Measurements from ENCODE around the gene LRRC17. TPM values are rescaled to one million over a fixed set of nuclear protein-coding genes. Genes with fewer than 3 reads are reported as not detected.

The LRRC17 gene
- polyA plus RNA-seq, 4 donors: 0.27 to 19.9 (median 0.61) TPM; not detected in 1

DNA sequence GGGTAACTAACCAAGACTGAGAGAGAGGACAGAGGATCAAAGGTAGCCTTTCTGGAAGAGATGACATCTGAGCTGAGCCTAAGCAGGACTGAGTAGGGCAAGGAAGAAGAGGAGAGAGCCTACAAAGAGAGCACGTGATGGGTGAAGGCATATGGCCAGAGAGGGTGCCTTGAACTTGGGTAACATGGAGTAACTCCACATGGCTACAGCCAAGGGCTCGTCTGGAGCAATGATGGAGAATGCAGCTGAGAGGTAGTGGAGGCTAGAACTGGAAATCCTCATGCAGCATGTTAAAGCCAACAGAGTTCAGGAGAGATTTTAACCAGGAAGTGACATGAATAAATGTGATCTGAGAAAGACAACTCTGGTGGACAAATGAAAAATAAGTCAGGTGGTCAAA is 77.8 kb downstream of the LRRC17 start:
- FAIRE-seq: no peak
- WGBS, 3 donors: 63 to 82% (median 69%) methylated on average over 2 of the region's 2 CpGs
- no peaks in the 10 kb centered on the region for H3K36me3 ChIP-seq (ENCODE audit: control insufficient read depth in 3 of 3, insufficient read depth in 2 of 3, low read depth in 1 of 3, low read length in 3 of 3)
- no peak for DNase-seq
- H3K27ac ChIP-seq (ENCODE audit: low read depth in 1 of 3, low read length in 2 of 3): no peak overlapping the region
- H3K27me3 ChIP-seq (ENCODE audit: control insufficient read depth in 3 of 3, insufficient read depth in 3 of 3, low read length in 3 of 3): no peaks in the 10 kb centered on the region
- H3K4me1 ChIP-seq (ENCODE audit: control insufficient read depth in 3 of 3, insufficient read depth in 2 of 3, low read depth in 1 of 3, low read length in 2 of 3): peaks cover 0 to 4% (median 4%) of the 10 kb centered on the region in 3 donors
- H3K4me3 ChIP-seq (ENCODE audit: low read depth in 1 of 3, low read length in 3 of 3): no peak overlapping the region
- no peaks in the 10 kb centered on the region for H3K9me3 ChIP-seq (ENCODE audit: control insufficient read depth in 2 of 2, insufficient read depth in 1 of 2, low read depth in 1 of 2, low read length in 1 of 2)

DNA sequence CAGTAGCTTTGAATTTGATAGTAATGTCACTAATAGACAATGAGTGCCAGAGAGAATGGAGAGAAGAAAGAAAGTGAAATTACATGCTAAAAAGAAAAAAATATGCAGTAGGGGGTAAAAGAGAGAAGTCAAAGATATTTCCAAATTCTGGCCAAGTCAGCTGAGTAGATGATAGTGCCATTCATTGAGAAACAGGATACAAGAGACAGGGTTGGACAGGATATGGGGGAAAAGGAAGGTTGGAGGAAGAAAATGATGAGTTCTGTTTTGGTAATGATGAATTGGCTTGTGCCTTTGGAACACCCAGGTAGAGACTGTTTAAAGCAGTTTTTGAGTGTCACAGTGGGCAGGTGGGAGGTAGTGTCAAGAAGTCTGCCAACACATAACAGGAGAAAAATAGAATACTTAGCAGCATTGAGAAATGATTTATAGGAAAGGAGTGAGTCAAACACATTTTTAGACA is 78.3 kb downstream of the LRRC17 start:
- H3K27ac ChIP-seq (ENCODE audit: low read depth in 1 of 3, low read length in 2 of 3): peak overlapping the region in 1 of 3 donors; percentile 36
- no peak for FAIRE-seq
- no peaks in the 10 kb centered on the region for H3K9me3 ChIP-seq (ENCODE audit: control insufficient read depth in 2 of 2, insufficient read depth in 1 of 2, low read depth in 1 of 2, low read length in 1 of 2)
- no peak overlapping the region for H3K4me3 ChIP-seq (ENCODE audit: low read depth in 1 of 3, low read length in 3 of 3)
- no peak for DNase-seq
- peaks cover 0 to 4% (median 4%) of the 10 kb centered on the region in 3 donors for H3K4me1 ChIP-seq (ENCODE audit: control insufficient read depth in 3 of 3, insufficient read depth in 2 of 3, low read depth in 1 of 3, low read length in 2 of 3)
- H3K27me3 ChIP-seq (ENCODE audit: control insufficient read depth in 3 of 3, insufficient read depth in 3 of 3, low read length in 3 of 3): no peaks in the 10 kb centered on the region
- no peaks in the 10 kb centered on the region for H3K36me3 ChIP-seq (ENCODE audit: control insufficient read depth in 3 of 3, insufficient read depth in 2 of 3, low read depth in 1 of 3, low read length in 3 of 3)

DNA sequence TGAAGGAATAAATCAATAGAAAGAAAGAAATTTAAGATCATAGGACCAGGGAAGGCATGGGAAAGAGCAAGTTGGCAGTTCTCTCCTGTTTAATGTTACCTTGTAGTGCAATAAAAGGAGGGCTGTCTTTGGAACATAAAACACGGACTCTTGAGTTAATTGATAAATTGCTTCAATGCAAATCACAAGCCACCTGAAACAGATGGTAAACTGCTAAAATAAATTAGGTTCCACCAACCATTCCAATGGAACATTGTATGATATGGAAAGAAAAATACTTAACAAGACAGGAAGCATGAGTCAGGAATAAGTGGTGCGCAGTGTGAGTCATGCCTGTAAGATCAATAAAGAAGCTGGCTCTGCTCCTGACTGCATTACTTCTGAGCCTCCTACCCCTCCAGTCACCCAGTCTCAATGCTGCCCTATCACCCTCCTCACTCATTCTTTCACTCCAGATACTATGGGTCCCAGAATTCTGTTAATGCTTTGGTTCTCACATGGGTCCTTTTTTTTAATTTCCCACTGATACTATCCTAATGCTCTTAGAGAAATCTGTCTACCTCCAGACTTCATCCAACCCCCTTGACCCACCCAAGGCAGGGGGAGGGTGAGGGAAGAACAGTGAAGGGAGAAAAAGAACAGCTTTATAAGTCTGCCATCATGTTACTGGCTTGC is 78.9 kb downstream of the LRRC17 start:
- WGBS, 3 donors: 22 to 53% (median 52%) methylated on average over 2 of the region's 2 CpGs
- H3K27me3 ChIP-seq (ENCODE audit: control insufficient read depth in 3 of 3, insufficient read depth in 3 of 3, low read length in 3 of 3): no peaks in the 10 kb centered on the region
- peak overlapping the region in 1 of 3 donors; percentile 38 for H3K27ac ChIP-seq (ENCODE audit: low read depth in 1 of 3, low read length in 2 of 3)
- peaks cover 0 to 4% (median 4%) of the 10 kb centered on the region in 3 donors for H3K4me1 ChIP-seq (ENCODE audit: control insufficient read depth in 3 of 3, insufficient read depth in 2 of 3, low read depth in 1 of 3, low read length in 2 of 3)
- H3K36me3 ChIP-seq (ENCODE audit: control insufficient read depth in 3 of 3, insufficient read depth in 2 of 3, low read depth in 1 of 3, low read length in 3 of 3): no peaks in the 10 kb centered on the region
- H3K4me3 ChIP-seq (ENCODE audit: low read depth in 1 of 3, low read length in 3 of 3): no peak overlapping the region
- DNase-seq (peak in 1 of 2 donors; percentile 73), FAIRE-seq (no peak)
- H3K9me3 ChIP-seq (ENCODE audit: control insufficient read depth in 2 of 2, insufficient read depth in 1 of 2, low read depth in 1 of 2, low read length in 1 of 2): no peaks in the 10 kb centered on the region

DNA sequence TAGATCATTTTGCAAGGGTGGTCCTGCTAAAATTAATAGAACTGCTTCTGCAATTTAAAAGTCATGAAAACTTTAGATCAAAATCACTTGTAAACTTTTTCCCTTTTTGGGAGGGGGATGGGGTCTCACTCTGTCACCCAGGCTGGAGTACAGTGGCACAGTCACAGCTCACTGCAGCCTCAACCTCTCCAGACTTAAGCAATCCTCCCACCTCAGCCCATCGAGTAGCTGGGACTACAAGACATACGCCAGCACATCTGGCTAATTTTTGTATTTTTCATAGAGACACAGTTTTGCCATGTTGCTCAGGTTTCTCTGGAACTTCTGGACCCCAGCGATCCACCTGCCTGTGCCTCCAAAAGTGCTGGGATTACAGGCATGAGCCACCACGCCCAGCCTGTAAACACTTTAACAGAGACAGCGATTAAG is 79.7 kb downstream of the LRRC17 start:
- peak overlapping the region in 2 of 3 donors; percentile 9 to 18 for H3K27ac ChIP-seq (ENCODE audit: low read depth in 1 of 3, low read length in 2 of 3)
- H3K27me3 ChIP-seq (ENCODE audit: control insufficient read depth in 3 of 3, insufficient read depth in 3 of 3, low read length in 3 of 3): no peaks in the 10 kb centered on the region
- H3K4me1 ChIP-seq (ENCODE audit: control insufficient read depth in 3 of 3, insufficient read depth in 2 of 3, low read depth in 1 of 3, low read length in 2 of 3): peaks cover 0 to 4% (median 4%) of the 10 kb centered on the region in 3 donors
- no peak overlapping the region for H3K4me3 ChIP-seq (ENCODE audit: low read depth in 1 of 3, low read length in 3 of 3)
- DNase-seq (no peak), FAIRE-seq (no peak)
- no peaks in the 10 kb centered on the region for H3K9me3 ChIP-seq (ENCODE audit: control insufficient read depth in 2 of 2, insufficient read depth in 1 of 2, low read depth in 1 of 2, low read length in 1 of 2)
- H3K36me3 ChIP-seq (ENCODE audit: control insufficient read depth in 3 of 3, insufficient read depth in 2 of 3, low read depth in 1 of 3, low read length in 3 of 3): no peaks in the 10 kb centered on the region
- WGBS, 3 donors: 84 to 93% (median 91%) methylated on average over 5 of the region's 5 CpGs

DNA sequence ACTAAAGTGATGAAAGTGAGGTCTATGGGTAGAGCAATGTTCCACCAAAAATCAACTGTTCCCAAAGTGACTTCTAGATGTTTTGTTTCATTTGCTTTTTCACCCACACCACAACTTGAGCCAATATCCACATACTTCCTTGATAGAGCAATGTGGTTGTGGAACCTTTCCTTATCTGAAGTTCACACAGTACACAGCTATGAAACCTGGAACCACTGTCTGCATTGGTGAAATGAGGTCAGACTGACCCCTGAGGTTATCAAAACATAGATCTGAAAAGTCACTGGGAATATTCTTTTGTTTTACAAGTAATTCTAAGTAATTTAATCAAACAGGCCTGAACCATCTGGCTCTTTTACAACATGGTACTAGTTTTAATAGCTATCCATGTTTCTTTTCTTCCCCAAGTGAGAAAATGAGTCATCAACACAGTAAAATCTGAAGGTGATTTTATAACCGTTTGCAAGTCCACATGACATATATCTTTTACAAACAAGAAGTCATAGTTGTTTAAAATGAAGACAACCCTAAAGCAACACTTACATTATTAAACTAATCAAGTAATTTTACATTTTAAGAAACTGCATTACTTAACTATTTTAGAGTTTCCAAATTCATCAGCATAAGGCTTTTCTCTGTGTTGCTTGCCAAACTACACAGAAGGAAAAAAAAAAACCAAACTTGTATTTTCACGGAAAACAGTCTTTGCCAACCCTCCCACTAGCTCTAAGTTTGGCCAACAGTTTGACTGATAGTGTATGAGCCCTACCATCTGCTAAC is 80.3 kb downstream of the LRRC17 start:
- peak; percentile 29 to 45 for DNase-seq
- WGBS, 3 donors: 20 to 31% (median 26%) methylated on average over 2 of the region's 2 CpGs
- Histone ChIP-seq H3K27ac (ENCODE audit: low read depth in 1 of 3, low read length in 2 of 3) (peak overlapping the region in 2 of 3 donors; percentile 9 to 18), H3K27me3 (ENCODE audit: control insufficient read depth in 3 of 3, insufficient read depth in 3 of 3, low read length in 3 of 3) (no peaks in the 10 kb centered on the region), H3K36me3 (ENCODE audit: control insufficient read depth in 3 of 3, insufficient read depth in 2 of 3, low read depth in 1 of 3, low read length in 3 of 3) (no peaks in the 10 kb centered on the region), H3K9me3 (ENCODE audit: control insufficient read depth in 2 of 2, insufficient read depth in 1 of 2, low read depth in 1 of 2, low read length in 1 of 2) (no peaks in the 10 kb centered on the region), H3K4me1 (ENCODE audit: control insufficient read depth in 3 of 3, insufficient read depth in 2 of 3, low read depth in 1 of 3, low read length in 2 of 3) (peaks cover 0 to 4% (median 4%) of the 10 kb centered on the region in 3 donors), H3K4me3 (ENCODE audit: low read depth in 1 of 3, low read length in 3 of 3) (no peak overlapping the region)
- FAIRE-seq: peak; percentile 5

DNA sequence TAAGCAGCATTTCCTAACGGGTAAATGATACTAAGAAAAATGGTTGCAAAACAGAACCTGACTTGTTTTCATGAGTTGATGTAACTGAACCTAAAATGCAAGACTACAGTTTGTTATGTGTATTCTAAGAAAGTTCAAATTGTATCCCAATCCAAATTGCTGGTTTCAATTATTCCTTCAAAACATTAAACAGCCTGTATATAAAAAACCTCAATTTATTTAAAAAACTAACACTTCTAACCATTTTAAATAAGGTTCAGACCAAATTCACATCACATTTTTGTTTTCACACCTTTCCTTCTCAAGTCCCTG is 80.9 kb downstream of the LRRC17 start:
- Histone ChIP-seq H3K4me3 (ENCODE audit: low read depth in 1 of 3, low read length in 3 of 3) (no peak overlapping the region), H3K27ac (ENCODE audit: low read depth in 1 of 3, low read length in 2 of 3) (no peak overlapping the region), H3K36me3 (ENCODE audit: control insufficient read depth in 3 of 3, insufficient read depth in 2 of 3, low read depth in 1 of 3, low read length in 3 of 3) (no peaks in the 10 kb centered on the region), H3K27me3 (ENCODE audit: control insufficient read depth in 3 of 3, insufficient read depth in 3 of 3, low read length in 3 of 3) (no peaks in the 10 kb centered on the region), H3K9me3 (ENCODE audit: control insufficient read depth in 2 of 2, insufficient read depth in 1 of 2, low read depth in 1 of 2, low read length in 1 of 2) (no peaks in the 10 kb centered on the region), H3K4me1 (ENCODE audit: control insufficient read depth in 3 of 3, insufficient read depth in 2 of 3, low read depth in 1 of 3, low read length in 2 of 3) (peaks cover 0 to 4% (median 4%) of the 10 kb centered on the region in 3 donors)
- no peak for FAIRE-seq
- 30 to 38% (median 35%) methylated on average over 1 of the region's 1 CpG for WGBS, 3 donors
- no peak for DNase-seq

DNA sequence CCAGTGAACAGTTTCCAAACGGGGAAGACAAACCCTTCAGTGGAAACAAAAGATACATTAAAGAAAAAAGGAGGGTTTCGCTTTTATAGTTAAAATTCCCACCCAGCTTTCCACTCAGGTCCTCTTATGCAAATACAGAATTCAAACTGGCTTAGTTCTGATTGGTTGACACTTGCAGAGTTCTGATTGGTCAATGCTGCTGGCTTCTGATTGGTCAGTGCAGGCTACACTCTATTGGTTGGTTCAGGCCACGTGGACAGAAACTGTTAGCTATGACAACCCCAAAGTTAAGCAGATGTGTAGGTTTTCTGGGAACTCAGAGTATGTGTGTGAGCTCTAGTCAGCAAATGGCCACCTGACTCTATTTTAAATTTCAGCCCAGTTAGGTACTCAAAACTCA is 81.8 kb downstream of the LRRC17 start:
- Histone ChIP-seq H3K4me3 (ENCODE audit: low read depth in 1 of 3, low read length in 3 of 3) (no peak overlapping the region), H3K4me1 (ENCODE audit: control insufficient read depth in 3 of 3, insufficient read depth in 2 of 3, low read depth in 1 of 3, low read length in 2 of 3) (peaks cover 0 to 4% (median 4%) of the 10 kb centered on the region in 3 donors), H3K27ac (ENCODE audit: low read depth in 1 of 3, low read length in 2 of 3) (no peak overlapping the region), H3K9me3 (ENCODE audit: control insufficient read depth in 2 of 2, insufficient read depth in 1 of 2, low read depth in 1 of 2, low read length in 1 of 2) (no peaks in the 10 kb centered on the region), H3K36me3 (ENCODE audit: control insufficient read depth in 3 of 3, insufficient read depth in 2 of 3, low read depth in 1 of 3, low read length in 3 of 3) (no peaks in the 10 kb centered on the region), H3K27me3 (ENCODE audit: control insufficient read depth in 3 of 3, insufficient read depth in 3 of 3, low read length in 3 of 3) (no peaks in the 10 kb centered on the region)
- FAIRE-seq (no peak), DNase-seq (no peak)
- WGBS, 3 donors: 85 to 91% (median 85%) methylated on average over 3 of the region's 3 CpGs

Measured in small intestine (tissue), 7 donors.